H1 (cell line): Measurements from ENCODE around the gene ARGLU1. TPM values are rescaled to one million over a fixed set of nuclear protein-coding genes. Genes with fewer than 3 reads are reported as not detected.

Experiments used
- CTCF ChIA-PET: fragments of 300-600 bp; sonication (Branson Sonifier 250); formaldehyde crosslinking; loops from one replicate; lab custom pipeline; 2021; ENCODE audit not compliant: partially characterized antibody; lab: Charles Lee
- POLR2A ChIA-PET: fragments of 300-600 bp; sonication (Branson Sonifier 250); formaldehyde crosslinking; loops from one replicate; lab custom pipeline; 2021; ENCODE audit warnings: inconsistent platforms; ENCODE audit not compliant: partially characterized antibody; lab: Charles Lee
- DNase-seq, 2 experiments: peaks; one replicate each; pipeline versions ENCODE4 v3.0.0 to v3.0.0-alpha.2; 2010 to 2022; ENCODE audit warnings: low spot score in 2 of 2, low read depth in 1 of 2, mixed read lengths in 1 of 2
- FAIRE-seq: peaks from 2 replicates; lab custom pipeline; 2011; peaks lifted over from hg19 to GRCh38; lab: Jason Lieb, UNC
- H2AFZ ChIP-seq: 2 replicates; pipeline ENCODE4 v1.8.1; 2012; ENCODE audit warnings: low read length, inconsistent platforms
- H2AK5ac ChIP-seq: 2 replicates; pipeline ENCODE4 v1.6.1; 2013; ENCODE audit warnings: low read depth, low read length
- H2BK120ac ChIP-seq: replicated peaks from 2 replicates; pipeline ENCODE3; 2013; ENCODE audit warnings: low read depth, low read length, inconsistent platforms
- H2BK12ac ChIP-seq: 2 replicates; pipeline ENCODE4 v1.6.1; 2013; ENCODE audit warnings: low read depth, low read length
- H2BK15ac ChIP-seq: 2 replicates; pipeline ENCODE4 v1.6.1; 2013; ENCODE audit warnings: low read length
- H2BK20ac ChIP-seq: 2 replicates; pipeline ENCODE4 v1.6.1; 2013; ENCODE audit warnings: low read length
- H2BK5ac ChIP-seq: 2 replicates; pipeline ENCODE4 v1.6.1; 2013; ENCODE audit warnings: low read depth, low read length
- H3K14ac ChIP-seq: 2 replicates; pipeline ENCODE4 v1.6.1; 2013; ENCODE audit warnings: inconsistent platforms; ENCODE audit not compliant: insufficient read length
- H3K18ac ChIP-seq: 2 replicates; pipeline ENCODE4 v1.6.1; 2013; ENCODE audit warnings: low read length; ENCODE audit errors: extremely low read depth
- H3K23ac ChIP-seq: 2 replicates; pipeline ENCODE4 v1.6.1; 2013; ENCODE audit warnings: inconsistent platforms; ENCODE audit not compliant: insufficient read length
- H3K23me2 ChIP-seq: 2 replicates; pipeline ENCODE4 v1.6.1; 2013; ENCODE audit warnings: low read depth, low read length
- H3K27ac ChIP-seq: 2 replicates; pipeline ENCODE4 v1.6.1; 2011; ENCODE audit warnings: low read depth, low read length, inconsistent platforms
- H3K27me3 ChIP-seq, 4 experiments: replicated peaks in 1 of 4; 1 replicate in 1 of 4; 2 replicates in 3 of 4; pipeline versions ENCODE4 v1.6.1 to v1.8.1; 2011 to 2013; ENCODE audit warnings: low read length in 3 of 4, mild to moderate bottlenecking in 3 of 4, inconsistent platforms in 2 of 4, mixed read lengths in 2 of 4, moderate library complexity in 1 of 4; ENCODE audit not compliant: control insufficient read depth in 3 of 4, insufficient read depth in 3 of 4; ENCODE audit errors: extremely low read depth in 1 of 4
- H3K36me3 ChIP-seq, 4 experiments: 2 replicates each; pipeline versions ENCODE4 v1.6.1 to v1.8.1; 2011 to 2013; ENCODE audit warnings: mild to moderate bottlenecking in 4 of 4, low read length in 3 of 4, moderate library complexity in 2 of 4, control low read depth in 1 of 4, inconsistent platforms in 1 of 4; ENCODE audit not compliant: insufficient read depth in 4 of 4, control insufficient read depth in 2 of 4
- H3K4ac ChIP-seq: replicated peaks from 2 replicates; pipeline ENCODE3; 2013; ENCODE audit warnings: low read length, low read depth, mixed read lengths, inconsistent platforms; ENCODE audit not compliant: insufficient read length
- H3K4me1 ChIP-seq, 4 experiments: replicated peaks in 1 of 4; 1 replicate in 1 of 4; 2 replicates in 3 of 4; pipeline versions ENCODE4 v1.6.1 to v1.8.1; 2011 to 2013; ENCODE audit warnings: low read length in 3 of 4, inconsistent platforms in 2 of 4, mixed read lengths in 1 of 4; ENCODE audit not compliant: insufficient read depth in 4 of 4, control insufficient read depth in 3 of 4
- H3K4me2 ChIP-seq, 2 experiments: 2 replicates each; pipeline versions ENCODE4 v1.6.1 to v1.8.1; 2011 to 2013; ENCODE audit warnings: low read depth in 2 of 2, low read length in 2 of 2, control low read depth in 1 of 2, inconsistent platforms in 1 of 2, mild to moderate bottlenecking in 1 of 2; ENCODE audit not compliant: insufficient read depth in 1 of 2
- H3K4me3 ChIP-seq, 4 experiments: fragments of 200-600, 300-600 bp in 1 of 4; sonication (generic), shearing (Covaris generic), sonication (Bioruptor Twin) in 1 of 4; 2 replicates each; pipeline versions ENCODE4 v1.5.1 to v1.8.1; 2011 to 2016; ENCODE audit warnings: low read length in 4 of 4, low read depth in 3 of 4, control low read depth in 2 of 4, inconsistent platforms in 2 of 4, mild to moderate bottlenecking in 2 of 4, mixed read lengths in 1 of 4, moderate library complexity in 1 of 4; ENCODE audit not compliant: insufficient read depth in 2 of 4; ENCODE audit errors: extremely low read depth in 1 of 4
- H3K56ac ChIP-seq: replicated peaks from 2 replicates; pipeline ENCODE3; 2013; ENCODE audit warnings: low read depth, mild to moderate bottlenecking, mixed read lengths, low read length, inconsistent platforms; ENCODE audit not compliant: insufficient read length
- H3K79me1 ChIP-seq: 2 replicates; pipeline ENCODE4 v1.6.1; 2013; ENCODE audit warnings: low read depth, low read length, control low read depth
- H3K79me2 ChIP-seq, 2 experiments: 2 replicates each; pipeline versions ENCODE4 v1.6.1 to v1.8.1; 2012 to 2013; ENCODE audit warnings: low read length in 2 of 2, mild to moderate bottlenecking in 2 of 2, inconsistent platforms in 1 of 2; ENCODE audit not compliant: insufficient read depth in 2 of 2, control insufficient read depth in 1 of 2
- H3K9ac ChIP-seq, 4 experiments: replicated peaks in 1 of 4; 1 replicate in 1 of 4; 2 replicates in 3 of 4; pipeline versions ENCODE4 v1.6.1 to v1.8.1; 2011 to 2013; ENCODE audit warnings: low read depth in 3 of 4, low read length in 3 of 4, control low read depth in 2 of 4, mild to moderate bottlenecking in 2 of 4, moderate library complexity in 2 of 4, inconsistent platforms in 1 of 4; ENCODE audit errors: extremely low read depth in 1 of 4
- H3K9me3 ChIP-seq, 2 experiments: 2 replicates each; pipeline versions ENCODE4 v1.6.1 to v1.8.1; 2012 to 2013; ENCODE audit warnings: mild to moderate bottlenecking in 2 of 2, moderate library complexity in 2 of 2, control low read depth in 1 of 2, inconsistent platforms in 1 of 2, low read depth in 1 of 2, low read length in 1 of 2, mixed read lengths in 1 of 2; ENCODE audit not compliant: insufficient read depth in 2 of 2
- H4K20me1 ChIP-seq, 2 experiments: replicated peaks in 1 of 2; 2 replicates each; pipeline versions ENCODE3 to v1.8.1; 2011 to 2013; ENCODE audit warnings: inconsistent platforms in 2 of 2, low read length in 2 of 2, mild to moderate bottlenecking in 1 of 2; ENCODE audit not compliant: insufficient read depth in 2 of 2, control insufficient read depth in 1 of 2
- H4K5ac ChIP-seq: 2 replicates; pipeline ENCODE4 v1.6.1; 2013; ENCODE audit warnings: low read length, low read depth, mixed read lengths, inconsistent platforms; ENCODE audit not compliant: insufficient read length
- H4K8ac ChIP-seq: 2 replicates; pipeline ENCODE4 v1.8.0; 2013; ENCODE audit warnings: mild to moderate bottlenecking, moderate library complexity, low read length, inconsistent platforms; ENCODE audit not compliant: insufficient read depth; ENCODE audit errors: extremely low read depth
- H4K91ac ChIP-seq: replicated peaks from 2 replicates; pipeline ENCODE3; 2013; ENCODE audit warnings: low read length, mixed read lengths, inconsistent platforms; ENCODE audit not compliant: insufficient read length
- CHD2 ChIP-seq: IDR thresholded peaks from 2 replicates; pipeline ENCODE4 v1.6.1; 2012; ENCODE audit warnings: low read length, improper control_type of control experiment
- CREB1 ChIP-seq: IDR thresholded peaks from 2 replicates; pipeline ENCODE4 v1.6.1; 2012; ENCODE audit warnings: inconsistent platforms
- EZH2 ChIP-seq: fragments of 200-600 bp; sonication (generic); IDR thresholded peaks from 2 replicates; pipeline ENCODE4 v1.7.1; 2012; ENCODE audit warnings: low read depth, mild to moderate bottlenecking, moderate library complexity, low read length, inconsistent platforms; ENCODE audit not compliant: severe bottlenecking
- HDAC6 ChIP-seq: IDR thresholded peaks from one replicate; pipeline ENCODE4 v1.7.1; 2012; ENCODE audit warnings: low read depth, mild to moderate bottlenecking, inconsistent platforms, low read length, moderate library complexity
- JUND ChIP-seq: IDR thresholded peaks from 2 replicates; pipeline ENCODE4 v1.6.1; 2011; ENCODE audit warnings: mild to moderate bottlenecking, improper control_type of control experiment, low read length
- KDM5A ChIP-seq: fragments of 200-600 bp; IDR thresholded peaks from 2 replicates; pipeline ENCODE4 v1.7.1; 2012; ENCODE audit warnings: mild to moderate bottlenecking, low read length, inconsistent platforms, mixed read lengths
- POLR2AphosphoS5 ChIP-seq: IDR thresholded peaks from 2 replicates; pipeline ENCODE4 v1.6.1; 2011; ENCODE audit warnings: low read depth, low read length
- POU5F1 ChIP-seq: IDR thresholded peaks from 2 replicates; pipeline ENCODE4 v1.6.1; 2011; ENCODE audit warnings: low read depth, mild to moderate bottlenecking, low read length, moderate library complexity
- RAD21 ChIP-seq, 2 experiments: IDR thresholded peaks in 1 of 2; conservative IDR thresholded peaks in 1 of 2; 2 replicates each; pipeline ENCODE4 v1.6.1; 2011; ENCODE audit warnings: low read depth in 2 of 2, low read length in 2 of 2, improper control_type of control experiment in 1 of 2, inconsistent platforms in 1 of 2, mild to moderate bottlenecking in 1 of 2, moderate library complexity in 1 of 2
- RNF2 ChIP-seq: fragments of 200-900, 300-1000 bp; sonication (generic); IDR thresholded peaks from 2 replicates; pipeline ENCODE4 v1.7.1; 2016; ENCODE audit warnings: borderline replicate concordance, low read depth, mild to moderate bottlenecking, antibody characterized with exemption, low read length; ENCODE audit not compliant: poor library complexity, severe bottlenecking; ENCODE audit errors: missing control alignments
- SAP30 ChIP-seq: fragments of 300-600 bp; sonication (generic); IDR thresholded peaks from 2 replicates; pipeline ENCODE4 v1.7.1; 2012; ENCODE audit warnings: low read length, moderate library complexity, mild to moderate bottlenecking, inconsistent platforms; ENCODE audit not compliant: insufficient read depth, insufficient replicate concordance
- SP2 ChIP-seq: IDR thresholded peaks from 2 replicates; pipeline ENCODE4 v1.6.1; 2012; ENCODE audit warnings: mild to moderate bottlenecking, low read length, inconsistent platforms
- TBP ChIP-seq: IDR thresholded peaks from 2 replicates; pipeline ENCODE4 v1.6.1; 2011; ENCODE audit warnings: low read depth, low read length, improper control_type of control experiment
- polyA plus RNA-seq, 7 experiments: library from polyadenylated mRNA; depleted of rRNA in 3 of 7; stranded (reverse) in 5 of 7; unstranded in 2 of 7; fragments of >200 nt in 5 of 7; fragments of 200-250 nt in 2 of 7; gene quantifications; 1 replicate in 5 of 7; 2 replicates in 1 of 7; 4 replicates in 1 of 7; pipeline versions ENCODE4 v1.2.1 to v1.2.3, GENCODE V29; 2011 to 2013; ENCODE audit warnings: missing spikeins in 2 of 7, mixed read lengths in 2 of 7
- total RNA-seq: library from RNA; stranded (reverse); fragmentation: NEBNext Ultra II Directional; extraction: Animal tissue kit (Norgen Biotek cat#: 25700); gene quantifications from 2 replicates; pipeline ENCODE4 v1.2.1, GENCODE V29; 2021
- TF ChIP-seq, protein P1 (sequence below): IDR thresholded peaks from 2 replicates; pipeline ENCODE4 v1.6.1; 2011; ENCODE audit warnings: low read depth, mild to moderate bottlenecking, low read length; ENCODE audit not compliant: insufficient read depth

Gene ARGLU1
- total and polyA plus RNA-seq, 2 of the 8 experiments (the other 6 are each of a cell fraction or from before 2014, with no cell fraction given), result 47.8 to 84.9 TPM

DNA sequence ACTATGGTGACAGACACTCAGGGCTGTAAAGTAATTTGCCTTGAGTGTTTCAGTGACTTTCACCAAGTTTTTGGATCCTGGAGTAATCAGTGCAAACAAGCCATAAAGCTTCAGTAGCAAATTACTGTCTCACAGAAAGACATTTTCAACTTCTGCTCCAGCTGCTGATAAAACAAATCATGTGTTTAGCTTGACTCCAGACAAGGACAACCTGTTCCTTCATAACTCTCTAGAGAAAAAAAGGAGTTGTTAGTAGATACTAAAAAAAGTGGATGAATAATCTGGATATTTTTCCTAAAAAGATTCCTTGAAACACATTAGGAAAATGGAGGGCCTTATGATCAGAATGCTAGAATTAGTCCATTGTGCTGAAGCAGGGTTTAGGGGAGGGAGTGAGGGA lies 9.4 kb downstream of the ARGLU1 start:
- CTCF ChIA-PET, result interaction anchor here (1.0 to 1.7 kb wide), 3 partner anchors 9 to 46 kb away, joined by 3 to 5 read pairs (median 3); no protein-coding TSS in a partner anchor
- H3K23me2 ChIP-seq, result no peaks in the 10 kb centered on the region; the same call in 1 of the 2 replicates
- no peak for TF ChIP-seq CREB1
- no peak for TF ChIP-seq RAD21 (IDR thresholded peaks at IDR 0.05 in 1 of 2, conservative IDR thresholded peaks at IDR 0.05 in 1 of 2; ENCODE audit: low read depth in 2 of 2, low read length in 2 of 2)
- no peak for TF ChIP-seq EZH2
- TF ChIP-seq JUND, result no peak
- TF ChIP-seq SP2, result no peak
- TF ChIP-seq, protein P1, sequence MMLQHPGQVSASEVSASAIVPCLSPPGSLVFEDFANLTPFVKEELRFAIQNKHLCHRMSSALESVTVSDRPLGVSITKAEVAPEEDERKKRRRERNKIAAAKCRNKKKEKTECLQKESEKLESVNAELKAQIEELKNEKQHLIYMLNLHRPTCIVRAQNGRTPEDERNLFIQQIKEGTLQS, result no peak
- TF ChIP-seq POU5F1, result no peak
- no peak for TF ChIP-seq SAP30
- no peak for TF ChIP-seq HDAC6
- TF ChIP-seq RNF2, result no peak
- no peak for TF ChIP-seq KDM5A
- TF ChIP-seq TBP, result no peak
- TF ChIP-seq CHD2, result no peak
- no peak for TF ChIP-seq POLR2AphosphoS5

More for the DNA sequence above, 9.4 kb downstream of the ARGLU1 start:
- H3K14ac ChIP-seq, result no peak overlapping the region
- no peak overlapping the region for H3K9ac ChIP-seq
- POLR2A ChIA-PET, result interaction anchor here (1.0 kb wide), 1 partner anchor 9 kb away, joined by 6 read pairs; the partner anchor contains the start of gene ARGLU1
- no peak overlapping the region for H2BK120ac ChIP-seq
- no peak overlapping the region for H2BK20ac ChIP-seq
- no peak overlapping the region; the same call in 1 of the 2 replicates for H4K8ac ChIP-seq
- DNase-seq (no peak), FAIRE-seq (no peak)
- H3K36me3 ChIP-seq, result peaks cover 11 to 58% (median 49%) of the 10 kb centered on the region in 4 experiments; a peak in 7 of 8 replicates
- H3K27me3 ChIP-seq, result no peaks in the 10 kb centered on the region
- no peak overlapping the region for H2AFZ ChIP-seq
- no peak overlapping the region for H2BK12ac ChIP-seq
- H3K4me1 ChIP-seq, result peaks cover 2 to 8% (median 5%) of the 10 kb centered on the region in 4 experiments; a peak in 6 of 7 replicates
- no peak overlapping the region for H2BK5ac ChIP-seq
- no peaks in the 10 kb centered on the region for H3K79me1 ChIP-seq
- no peak overlapping the region for H4K5ac ChIP-seq
- H4K20me1 ChIP-seq, result peaks cover 15 to 32% of the 10 kb centered on the region in 2 experiments
- H3K23ac ChIP-seq, result no peak overlapping the region
- H2AK5ac ChIP-seq, result no peak overlapping the region
- H3K27ac ChIP-seq, result no peak overlapping the region
- no peak overlapping the region for H3K18ac ChIP-seq
- H3K4me2 ChIP-seq, result no peak overlapping the region
- H3K4ac ChIP-seq, result no peak overlapping the region
- H3K56ac ChIP-seq, result no peak overlapping the region
- no peak overlapping the region for H2BK15ac ChIP-seq
- peaks cover 31 to 99% of the 10 kb centered on the region in 2 experiments for H3K79me2 ChIP-seq
- H3K9me3 ChIP-seq, result no peaks in the 10 kb centered on the region
- no peak overlapping the region for H4K91ac ChIP-seq
- H3K4me3 ChIP-seq, result no peak overlapping the region
